HG03520 (cell line): ENCODE data around the gene SPDYC.

Experiments
- ATAC-seq: cut with Tn5 transposase; IDR thresholded peaks from one replicate; pipeline ENCODE4 v1.9.1; 2021; ENCODE audit warnings: mild to moderate bottlenecking, moderate library complexity; ENCODE audit not compliant: unreplicated experiment

SPDYC gene

DNA sequence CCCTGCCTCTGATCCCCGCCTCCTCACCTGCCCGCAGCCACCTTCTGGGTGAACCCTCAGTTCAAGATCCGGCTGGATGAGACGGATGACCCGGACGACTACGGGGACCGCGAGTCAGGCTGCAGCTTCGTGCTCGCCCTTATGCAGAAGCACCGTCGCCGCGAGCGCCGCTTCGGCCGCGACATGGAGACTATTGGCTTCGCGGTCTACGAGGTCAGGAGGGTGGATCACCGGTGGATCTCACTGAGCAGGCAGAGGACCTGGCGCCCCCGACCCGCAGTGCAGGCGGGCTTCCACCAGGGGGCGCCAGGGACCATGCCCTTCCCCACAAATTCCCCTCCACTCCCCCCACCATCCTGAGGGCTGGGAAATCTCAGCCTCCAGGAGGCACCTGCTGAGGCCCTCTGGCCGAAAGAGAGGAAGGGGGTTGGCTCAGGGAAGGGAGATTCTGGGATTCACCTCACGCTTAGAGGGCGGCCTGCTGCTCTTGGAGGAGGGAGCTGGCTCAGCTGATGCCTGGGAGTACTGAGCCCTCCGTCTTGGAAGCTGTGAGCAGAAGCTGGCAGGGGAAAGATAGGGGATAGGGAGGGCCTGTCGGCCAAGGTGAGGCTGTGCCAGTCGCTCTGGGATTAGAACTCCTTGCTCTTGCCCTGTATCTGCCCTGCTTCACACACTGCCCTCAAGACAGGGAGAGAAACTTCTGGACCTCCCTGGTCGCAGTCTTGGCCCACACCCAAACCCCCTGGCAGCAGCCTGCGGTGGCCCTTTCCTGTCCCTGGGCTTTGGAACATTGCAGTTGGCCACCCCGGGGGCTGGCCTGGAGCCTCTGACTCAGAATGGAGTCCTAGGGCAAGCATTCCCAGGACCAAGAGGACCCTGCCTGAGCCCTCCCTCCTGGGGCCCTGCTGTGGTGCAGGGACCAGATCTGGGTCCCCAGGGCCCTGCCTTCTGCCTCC, 34.9 kb downstream of the SPDYC start:
- ATAC-seq = no peak

DNA sequence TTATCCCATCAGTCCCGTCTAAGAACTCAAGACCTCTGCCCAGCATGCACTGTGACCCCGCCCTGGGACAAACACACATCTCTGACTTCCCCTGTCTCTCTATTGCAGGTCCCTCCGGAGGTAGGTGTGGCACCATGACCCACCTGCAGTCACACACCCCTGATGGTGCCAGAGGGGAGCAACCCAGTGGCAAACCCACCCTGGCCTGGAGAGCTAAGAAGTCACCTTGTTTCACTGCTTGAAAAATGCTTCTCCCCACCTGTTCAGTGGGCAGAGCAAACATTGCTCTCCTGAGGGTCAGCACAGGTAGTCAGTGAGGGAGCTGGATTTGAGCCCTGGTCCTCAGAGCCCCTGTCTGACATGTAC, 35.6 kb downstream of the SPDYC start:
- ATAC-seq = no peak

GRCh38 chr11:65206441-65206841, 36.4 kb downstream of the SPDYC start:
- no peak for ATAC-seq

GRCh38 chr11:65206901-65207300, 36.9 kb downstream of the SPDYC start:
- no peak for ATAC-seq

GRCh38 chr11:65207918-65208784, 38.1 kb downstream of the SPDYC start:
- ATAC-seq = no peak

DNA sequence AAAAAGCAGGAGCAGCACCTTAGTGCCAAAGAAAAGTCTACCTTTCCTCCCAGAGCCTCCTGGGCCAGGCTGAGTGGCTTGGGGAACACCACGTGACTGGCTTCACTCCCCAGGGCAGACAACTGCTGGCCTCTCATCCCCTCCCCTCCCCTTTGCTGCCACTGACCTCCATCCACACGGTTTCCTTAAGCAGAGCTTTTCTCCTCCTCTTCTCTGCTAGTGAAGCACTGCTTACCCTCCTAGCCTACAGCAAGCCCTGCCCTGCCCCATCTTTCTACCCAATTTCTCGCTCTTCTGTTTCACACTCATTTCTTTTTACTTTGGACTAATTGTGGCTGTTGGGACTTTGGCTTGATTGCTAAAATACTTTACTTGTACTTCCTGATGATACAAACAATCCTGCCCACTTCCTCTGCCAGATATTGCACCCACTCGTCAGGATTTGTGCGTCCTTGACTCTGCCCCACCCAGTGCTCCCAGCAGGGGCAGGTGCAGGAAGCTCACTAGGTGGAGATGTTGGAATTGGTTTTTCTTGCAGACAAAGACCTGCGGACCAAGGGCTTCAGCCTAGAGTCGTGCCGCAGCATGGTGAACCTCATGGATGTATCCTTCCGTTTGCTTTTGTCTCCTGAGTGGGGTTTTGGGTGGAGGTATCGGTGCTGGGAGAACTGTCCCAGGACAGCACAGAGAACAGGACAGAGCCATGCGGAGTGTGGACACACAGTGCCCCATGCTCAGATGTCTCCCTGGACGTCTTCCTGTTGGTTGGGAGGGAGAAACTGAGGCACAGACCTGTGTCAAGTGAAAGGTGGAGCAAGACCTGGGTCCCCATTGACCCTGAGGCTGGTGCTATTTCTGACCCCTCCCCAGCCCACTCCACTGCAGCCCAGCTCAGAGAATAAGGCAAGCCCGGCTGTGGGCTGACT, 39.0 kb downstream of the SPDYC start:
- no peak for ATAC-seq

DNA sequence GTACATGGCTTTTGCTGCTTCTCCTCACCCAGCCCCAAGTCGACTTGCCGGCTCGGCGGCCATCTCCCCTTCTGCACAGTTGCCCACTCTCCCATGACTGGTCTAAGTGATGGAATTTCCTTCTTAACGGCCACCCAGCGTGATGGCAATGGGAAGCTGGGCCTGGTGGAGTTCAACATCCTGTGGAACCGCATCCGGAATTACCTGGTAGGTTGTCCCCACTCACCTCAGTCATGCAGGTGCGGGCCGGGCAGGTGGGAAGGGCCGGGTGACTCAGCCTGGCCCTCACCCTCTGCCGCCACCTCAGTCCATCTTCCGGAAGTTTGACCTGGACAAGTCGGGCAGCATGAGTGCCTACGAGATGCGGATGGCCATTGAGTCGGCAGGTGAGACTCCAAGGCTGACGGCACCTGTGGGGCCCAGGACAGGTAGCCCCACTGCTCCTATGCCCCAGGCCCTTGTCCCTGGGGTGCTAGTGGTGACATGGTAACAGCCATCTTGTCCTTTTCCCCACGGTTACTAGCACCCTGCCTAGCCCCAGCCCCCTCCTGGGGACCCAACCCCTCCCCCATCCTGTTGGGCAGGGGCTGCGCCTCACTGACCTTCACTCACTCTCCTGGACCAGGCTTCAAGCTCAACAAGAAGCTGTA, 39.8 kb downstream of the SPDYC start:
- ATAC-seq = no peak

DNA sequence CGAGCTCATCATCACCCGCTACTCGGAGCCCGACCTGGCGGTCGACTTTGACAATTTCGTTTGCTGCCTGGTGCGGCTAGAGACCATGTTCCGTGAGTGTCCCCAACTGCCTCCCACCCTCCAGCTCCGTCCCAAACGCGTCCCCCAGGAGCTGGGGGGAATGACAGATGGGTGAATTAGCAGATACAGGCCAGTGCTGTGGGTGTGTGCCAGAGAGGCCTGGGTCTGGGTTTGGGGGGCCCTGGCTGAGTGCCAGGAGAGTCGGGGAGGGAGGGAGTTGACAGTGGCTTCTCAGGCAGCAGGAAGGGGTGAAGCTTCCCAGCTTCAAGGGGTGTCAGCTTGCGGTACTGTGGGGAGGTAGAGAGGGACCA, 40.3 kb downstream of the SPDYC start:
- no peak for ATAC-seq

- ATAC-seq = no peak
These were observed 40.7 kb downstream of the SPDYC start for GRCh38 chr11:65210748-65211147.

- no peak for ATAC-seq
These were observed 41.5 kb downstream of the SPDYC start for GRCh38 chr11:65211293-65212105.

- ATAC-seq = no peak
These were observed 42.3 kb downstream of the SPDYC start for GRCh38 chr11:65212226-65212801.

- no peak for ATAC-seq
These were observed 43.5 kb downstream of the SPDYC start for GRCh38 chr11:65213322-65214211.

GRCh38 chr11:65214212-65214845, 44.3 kb downstream of the SPDYC start:
- no peak for ATAC-seq

DNA sequence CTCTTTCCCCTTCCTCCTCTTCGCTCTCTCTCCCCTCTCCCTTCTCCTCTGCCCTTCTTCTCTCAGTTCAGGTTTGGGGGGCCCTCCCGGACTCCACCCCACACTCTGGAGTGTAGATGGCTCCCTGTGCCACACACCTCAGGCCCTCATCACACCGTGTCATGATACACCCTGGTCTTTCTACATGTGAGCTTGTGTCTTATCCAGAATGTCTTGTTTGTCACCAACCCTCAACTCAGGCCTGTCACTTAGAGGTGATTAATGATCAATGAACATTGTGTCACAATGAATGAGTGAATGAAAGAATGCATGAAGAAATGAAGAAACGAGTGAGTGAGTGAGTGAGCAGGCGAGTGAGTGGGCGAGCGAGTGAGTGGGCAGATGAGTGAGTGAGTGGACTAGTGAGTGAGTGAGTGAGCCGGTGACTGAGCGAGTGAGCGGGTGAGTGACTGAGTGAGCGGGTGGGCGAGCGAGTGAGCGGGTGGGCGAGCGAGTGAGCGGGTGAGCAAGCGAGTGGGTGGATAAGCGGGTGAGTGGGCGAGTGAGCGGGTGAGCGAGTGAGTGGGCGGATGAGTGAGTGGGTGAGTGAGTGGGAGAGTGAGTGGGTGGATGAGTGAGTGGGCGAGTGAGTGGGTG, 45.5 kb downstream of the SPDYC start:
- ATAC-seq = no peak

- no peak for ATAC-seq
These were observed 46.8 kb downstream of the SPDYC start for GRCh38 chr11:65216830-65217229.

DNA sequence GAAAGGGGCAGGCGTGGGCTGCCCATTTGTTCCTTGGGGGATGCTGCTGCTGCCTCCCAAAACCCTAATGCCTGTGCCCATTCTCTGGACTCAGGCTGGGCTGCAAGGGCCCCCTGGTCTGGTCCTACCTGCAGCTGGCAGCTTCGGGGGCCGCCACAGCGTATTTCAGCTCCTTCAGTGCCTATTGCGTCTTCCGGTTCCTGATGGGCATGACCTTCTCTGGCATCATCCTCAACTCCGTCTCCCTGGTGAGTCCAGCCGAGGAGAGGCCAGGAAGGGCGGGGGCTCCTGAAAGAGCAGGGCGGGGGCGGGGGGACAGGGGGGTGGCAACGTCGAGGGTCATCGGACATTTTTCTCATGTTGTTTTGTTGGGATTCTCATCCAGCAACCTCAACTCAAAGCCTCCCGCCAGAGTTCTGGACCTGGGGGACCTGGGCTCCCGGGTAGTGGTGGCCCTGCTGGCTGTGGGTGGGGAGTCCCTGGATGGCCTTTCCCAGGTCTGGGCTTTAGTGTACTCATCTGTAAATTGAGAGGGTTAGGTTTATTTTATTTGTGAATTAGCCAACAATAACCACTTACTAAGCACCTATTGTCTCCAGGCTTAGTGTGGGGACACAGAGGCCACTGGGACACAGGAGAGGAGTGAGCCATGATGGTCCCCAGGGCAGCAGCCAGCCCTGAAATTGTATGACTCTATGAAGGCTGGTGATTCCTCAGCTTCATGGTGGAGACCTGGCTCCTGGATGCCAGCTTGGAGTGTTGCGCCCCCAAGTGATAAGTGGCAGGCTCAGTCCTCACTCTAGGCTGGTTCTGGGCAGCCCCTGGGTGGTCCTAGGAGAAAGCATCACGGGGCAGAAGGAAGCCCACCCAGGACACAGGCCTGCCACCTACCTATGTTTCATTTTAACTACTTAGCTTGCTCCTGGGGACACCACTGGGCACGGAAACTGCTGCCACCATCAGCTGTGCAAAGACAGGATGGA, 47.7 kb downstream of the SPDYC start:
- no peak for ATAC-seq
